ENCODE data around the gene CLASP2.

DNA sequence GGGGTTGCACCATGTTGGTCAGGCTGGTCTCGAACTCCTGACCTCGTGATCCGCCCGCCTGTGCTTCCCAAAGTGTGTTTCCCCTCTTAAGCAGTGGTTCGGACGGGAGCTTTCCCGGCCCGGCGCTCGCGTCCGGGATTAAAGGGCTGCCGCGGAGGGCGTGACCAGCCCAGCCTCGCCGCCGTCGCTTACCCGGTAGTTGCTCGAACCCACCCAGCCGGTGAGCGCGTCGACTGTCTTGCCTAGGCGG, 513 bp downstream of the CLASP2 start:
- no peak for TF ChIP-seq CTCF (IDR thresholded peaks at IDR 0.05; ENCODE audit: insufficient read depth, low read length, poor library complexity, severe bottlenecking)
- TF ChIP-seq EZH2phosphoT487 (conservative IDR thresholded peaks at IDR 0.05; ENCODE audit: low read length) = no peak

All from SU-DHL-6 (cell line).